ENCODE results near the gene DOCK10.

The DOCK10 gene

GRCh38 chr2:224850081-224850480 is 192.2 kb downstream of the DOCK10 start:
- Histone ChIP-seq H3K4me1 (ENCODE audit: insufficient read depth, low read length) (no peaks in the 10 kb centered on the region), H3K27me3 (ENCODE audit: control insufficient read depth in 1 of 2, insufficient read depth in 2 of 2, low read length in 2 of 2) (no peaks in the 10 kb centered on the region), H3K36me3 (ENCODE audit: insufficient read depth, low read length) (no peaks in the 10 kb centered on the region), H3K4me3 (ENCODE audit: low read depth in 1 of 2, low read length in 2 of 2) (no peak overlapping the region), H3K9me3 (ENCODE audit: low read length) (no peaks in the 10 kb centered on the region), H3K9ac (ENCODE audit: low read length) (no peak overlapping the region), H3K27ac (ENCODE audit: low read depth, low read length) (no peak overlapping the region)

GRCh38 chr2:224849264-224849663 is 193.0 kb downstream of the DOCK10 start:
- H3K9me3 ChIP-seq (ENCODE audit: low read length): no peaks in the 10 kb centered on the region
- H3K4me1 ChIP-seq (ENCODE audit: insufficient read depth, low read length): no peaks in the 10 kb centered on the region
- H3K9ac ChIP-seq (ENCODE audit: low read length): no peak overlapping the region
- H3K4me3 ChIP-seq (ENCODE audit: low read depth in 1 of 2, low read length in 2 of 2): no peak overlapping the region
- no peaks in the 10 kb centered on the region for H3K27me3 ChIP-seq (ENCODE audit: control insufficient read depth in 1 of 2, insufficient read depth in 2 of 2, low read length in 2 of 2)
- H3K27ac ChIP-seq (ENCODE audit: low read depth, low read length): no peak overlapping the region
- no peaks in the 10 kb centered on the region for H3K36me3 ChIP-seq (ENCODE audit: insufficient read depth, low read length)

- no peak overlapping the region for H3K9ac ChIP-seq (ENCODE audit: low read length)
- no peak overlapping the region for H3K27ac ChIP-seq (ENCODE audit: low read depth, low read length)
- no peaks in the 10 kb centered on the region for H3K9me3 ChIP-seq (ENCODE audit: low read length)
- H3K4me3 ChIP-seq (ENCODE audit: low read depth in 1 of 2, low read length in 2 of 2): no peak overlapping the region
- H3K36me3 ChIP-seq (ENCODE audit: insufficient read depth, low read length): no peaks in the 10 kb centered on the region
- no peaks in the 10 kb centered on the region for H3K4me1 ChIP-seq (ENCODE audit: insufficient read depth, low read length)
- no peaks in the 10 kb centered on the region for H3K27me3 ChIP-seq (ENCODE audit: control insufficient read depth in 1 of 2, insufficient read depth in 2 of 2, low read length in 2 of 2)
Measured at GRCh38 chr2:224847961-224848850, 194.1 kb downstream of the DOCK10 start.

- no peaks in the 10 kb centered on the region for H3K4me1 ChIP-seq (ENCODE audit: insufficient read depth, low read length)
- H3K27ac ChIP-seq (ENCODE audit: low read depth, low read length): no peak overlapping the region
- H3K9me3 ChIP-seq (ENCODE audit: low read length): no peaks in the 10 kb centered on the region
- no peak overlapping the region for H3K4me3 ChIP-seq (ENCODE audit: low read depth in 1 of 2, low read length in 2 of 2)
- no peaks in the 10 kb centered on the region for H3K27me3 ChIP-seq (ENCODE audit: control insufficient read depth in 1 of 2, insufficient read depth in 2 of 2, low read length in 2 of 2)
- no peak overlapping the region for H3K9ac ChIP-seq (ENCODE audit: low read length)
- H3K36me3 ChIP-seq (ENCODE audit: insufficient read depth, low read length): no peaks in the 10 kb centered on the region
Measured at GRCh38 chr2:224847381-224847780, 194.9 kb downstream of the DOCK10 start.

GRCh38 chr2:224846686-224847085 is 195.6 kb downstream of the DOCK10 start:
- Histone ChIP-seq H3K27ac (ENCODE audit: low read depth, low read length) (no peak overlapping the region), H3K4me3 (ENCODE audit: low read depth in 1 of 2, low read length in 2 of 2) (no peak overlapping the region), H3K9me3 (ENCODE audit: low read length) (no peaks in the 10 kb centered on the region), H3K27me3 (ENCODE audit: control insufficient read depth in 1 of 2, insufficient read depth in 2 of 2, low read length in 2 of 2) (no peaks in the 10 kb centered on the region), H3K36me3 (ENCODE audit: insufficient read depth, low read length) (no peaks in the 10 kb centered on the region), H3K4me1 (ENCODE audit: insufficient read depth, low read length) (no peaks in the 10 kb centered on the region), H3K9ac (ENCODE audit: low read length) (no peak overlapping the region)

- H3K4me3 ChIP-seq (ENCODE audit: low read depth in 1 of 2, low read length in 2 of 2): no peak overlapping the region
- no peaks in the 10 kb centered on the region for H3K9me3 ChIP-seq (ENCODE audit: low read length)
- H3K27me3 ChIP-seq (ENCODE audit: control insufficient read depth in 1 of 2, insufficient read depth in 2 of 2, low read length in 2 of 2): no peaks in the 10 kb centered on the region
- H3K36me3 ChIP-seq (ENCODE audit: insufficient read depth, low read length): no peaks in the 10 kb centered on the region
- H3K4me1 ChIP-seq (ENCODE audit: insufficient read depth, low read length): no peaks in the 10 kb centered on the region
- H3K27ac ChIP-seq (ENCODE audit: low read depth, low read length): no peak overlapping the region
- no peak overlapping the region for H3K9ac ChIP-seq (ENCODE audit: low read length)
Measured at GRCh38 chr2:224846161-224846560, 196.1 kb downstream of the DOCK10 start.

- no peaks in the 10 kb centered on the region for H3K4me1 ChIP-seq (ENCODE audit: insufficient read depth, low read length)
- H3K27ac ChIP-seq (ENCODE audit: low read depth, low read length): no peak overlapping the region
- H3K9ac ChIP-seq (ENCODE audit: low read length): no peak overlapping the region
- no peaks in the 10 kb centered on the region for H3K27me3 ChIP-seq (ENCODE audit: control insufficient read depth in 1 of 2, insufficient read depth in 2 of 2, low read length in 2 of 2)
- H3K9me3 ChIP-seq (ENCODE audit: low read length): no peaks in the 10 kb centered on the region
- no peak overlapping the region for H3K4me3 ChIP-seq (ENCODE audit: low read depth in 1 of 2, low read length in 2 of 2)
- no peaks in the 10 kb centered on the region for H3K36me3 ChIP-seq (ENCODE audit: insufficient read depth, low read length)
Measured at GRCh38 chr2:224843141-224843540, 199.1 kb downstream of the DOCK10 start.

- no peaks in the 10 kb centered on the region for H3K36me3 ChIP-seq (ENCODE audit: insufficient read depth, low read length)
- H3K4me3 ChIP-seq (ENCODE audit: low read depth in 1 of 2, low read length in 2 of 2): no peak overlapping the region
Measured at GRCh38 chr2:224841910-224842309, 200.4 kb downstream of the DOCK10 start.

GRCh38 chr2:224838335-224838734 is 203.9 kb downstream of the DOCK10 start:
- Histone ChIP-seq H3K27me3 (ENCODE audit: control insufficient read depth in 1 of 2, insufficient read depth in 2 of 2, low read length in 2 of 2) (no peaks in the 10 kb centered on the region), H3K36me3 (ENCODE audit: insufficient read depth, low read length) (no peaks in the 10 kb centered on the region), H3K4me1 (ENCODE audit: insufficient read depth, low read length) (no peaks in the 10 kb centered on the region), H3K4me3 (ENCODE audit: low read depth in 1 of 2, low read length in 2 of 2) (no peak overlapping the region), H3K27ac (ENCODE audit: low read depth, low read length) (no peak overlapping the region), H3K9ac (ENCODE audit: low read length) (no peak overlapping the region), H3K9me3 (ENCODE audit: low read length) (no peaks in the 10 kb centered on the region)

More at GRCh38 chr2:224841910-224842309, 200.4 kb downstream of the DOCK10 start:
- no peaks in the 10 kb centered on the region for H3K27me3 ChIP-seq (ENCODE audit: control insufficient read depth in 1 of 2, insufficient read depth in 2 of 2, low read length in 2 of 2)
- H3K27ac ChIP-seq (ENCODE audit: low read depth, low read length): no peak overlapping the region
- no peaks in the 10 kb centered on the region for H3K4me1 ChIP-seq (ENCODE audit: insufficient read depth, low read length)
- H3K9ac ChIP-seq (ENCODE audit: low read length): no peak overlapping the region
- no peaks in the 10 kb centered on the region for H3K9me3 ChIP-seq (ENCODE audit: low read length)

- Histone ChIP-seq H3K4me1 (ENCODE audit: insufficient read depth, low read length) (no peaks in the 10 kb centered on the region), H3K4me3 (ENCODE audit: low read depth in 1 of 2, low read length in 2 of 2) (no peak overlapping the region), H3K27me3 (ENCODE audit: control insufficient read depth in 1 of 2, insufficient read depth in 2 of 2, low read length in 2 of 2) (no peaks in the 10 kb centered on the region), H3K36me3 (ENCODE audit: insufficient read depth, low read length) (no peaks in the 10 kb centered on the region), H3K9me3 (ENCODE audit: low read length) (no peaks in the 10 kb centered on the region), H3K27ac (ENCODE audit: low read depth, low read length) (no peak overlapping the region), H3K9ac (ENCODE audit: low read length) (no peak overlapping the region)
Measured at GRCh38 chr2:224837558-224837957, 204.7 kb downstream of the DOCK10 start.

GRCh38 chr2:224837066-224837465 is 205.2 kb downstream of the DOCK10 start:
- Histone ChIP-seq H3K36me3 (ENCODE audit: insufficient read depth, low read length) (no peaks in the 10 kb centered on the region), H3K27me3 (ENCODE audit: control insufficient read depth in 1 of 2, insufficient read depth in 2 of 2, low read length in 2 of 2) (no peaks in the 10 kb centered on the region), H3K4me1 (ENCODE audit: insufficient read depth, low read length) (no peaks in the 10 kb centered on the region), H3K9me3 (ENCODE audit: low read length) (no peaks in the 10 kb centered on the region), H3K9ac (ENCODE audit: low read length) (no peak overlapping the region), H3K27ac (ENCODE audit: low read depth, low read length) (no peak overlapping the region), H3K4me3 (ENCODE audit: low read depth in 1 of 2, low read length in 2 of 2) (no peak overlapping the region)

GRCh38 chr2:224836263-224836662 is 206.0 kb downstream of the DOCK10 start:
- Histone ChIP-seq H3K36me3 (ENCODE audit: insufficient read depth, low read length) (no peaks in the 10 kb centered on the region), H3K9ac (ENCODE audit: low read length) (no peak overlapping the region), H3K27ac (ENCODE audit: low read depth, low read length) (no peak overlapping the region), H3K27me3 (ENCODE audit: control insufficient read depth in 1 of 2, insufficient read depth in 2 of 2, low read length in 2 of 2) (no peaks in the 10 kb centered on the region), H3K4me3 (ENCODE audit: low read depth in 1 of 2, low read length in 2 of 2) (no peak overlapping the region), H3K4me1 (ENCODE audit: insufficient read depth, low read length) (no peaks in the 10 kb centered on the region), H3K9me3 (ENCODE audit: low read length) (no peaks in the 10 kb centered on the region)

Measured in muscle layer of colon (tissue), 2 donors.